Activated CD4-positive, alpha-beta T cell treated with anti-CD3 and anti-CD28 coated beads, Interleukin-2, amount 50 U/mL, for 24 hours (primary cell): ENCODE results near the gene CACNA2D1.

Source experiments
- DNase-seq, 2 donors: peaks; one replicate each; pipeline ENCODE4 v3.0.0-alpha.2; 2020; ENCODE audit warnings: low read depth in 1 of 2, low spot score in 1 of 2

Gene CACNA2D1

DNA sequence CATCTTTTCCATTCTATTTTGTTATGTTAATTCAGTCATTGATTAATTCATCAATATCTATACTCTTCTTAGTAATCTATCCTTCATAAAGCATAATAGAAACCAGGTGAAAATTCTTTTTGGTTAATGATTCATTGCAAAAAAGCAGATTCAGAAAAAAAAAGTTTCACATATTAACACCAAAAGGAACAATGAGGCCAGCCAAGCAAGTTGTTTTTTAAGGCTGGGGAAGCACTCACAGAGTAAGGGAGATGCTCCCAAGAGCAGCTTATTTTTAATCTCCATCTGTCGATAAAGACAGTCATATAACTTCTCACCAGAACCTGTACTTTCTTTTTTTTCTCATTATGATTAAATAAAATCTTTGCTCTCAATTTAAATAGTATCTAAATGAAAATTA lies 95.8 kb downstream of the CACNA2D1 start:
- no peak for DNase-seq

DNA sequence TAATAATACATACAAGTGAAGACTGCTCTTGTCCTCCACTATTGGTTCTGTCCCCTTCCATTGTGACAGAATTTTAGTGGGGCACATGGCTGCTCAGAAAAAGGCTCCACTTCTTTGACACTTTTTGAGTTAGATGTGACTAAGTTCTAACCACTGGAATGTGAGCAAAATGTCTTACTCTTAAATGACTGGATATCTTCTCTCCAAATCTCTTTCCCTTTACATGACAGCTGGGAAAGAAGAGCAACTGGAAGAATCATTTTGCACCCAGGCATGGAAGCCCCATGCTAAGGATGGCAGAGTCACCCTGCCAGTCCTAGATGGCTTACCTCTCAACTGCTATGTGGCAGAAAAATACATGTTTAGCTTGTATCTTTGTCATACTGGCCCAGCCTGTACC lies 97.7 kb downstream of the CACNA2D1 start:
- no peak for DNase-seq

DNA sequence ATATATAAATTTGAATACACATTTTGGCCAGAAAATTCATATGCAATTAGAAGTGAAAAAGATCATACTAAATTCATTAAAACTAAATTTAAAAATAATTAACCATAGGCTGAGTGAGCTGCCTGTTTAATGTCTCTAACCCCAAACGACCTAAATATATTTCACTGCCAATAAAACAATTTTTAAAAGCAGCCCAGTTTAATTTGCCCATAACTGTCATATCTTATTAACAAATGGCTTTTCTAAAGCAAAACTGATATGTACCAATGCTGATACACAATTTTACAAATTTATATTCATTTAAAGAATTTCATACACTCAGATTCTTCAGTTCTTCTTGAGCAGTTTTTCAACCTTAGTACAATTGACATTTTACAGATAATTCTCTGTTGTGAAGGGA lies 99.9 kb downstream of the CACNA2D1 start:
- DNase-seq: no peak

DNA sequence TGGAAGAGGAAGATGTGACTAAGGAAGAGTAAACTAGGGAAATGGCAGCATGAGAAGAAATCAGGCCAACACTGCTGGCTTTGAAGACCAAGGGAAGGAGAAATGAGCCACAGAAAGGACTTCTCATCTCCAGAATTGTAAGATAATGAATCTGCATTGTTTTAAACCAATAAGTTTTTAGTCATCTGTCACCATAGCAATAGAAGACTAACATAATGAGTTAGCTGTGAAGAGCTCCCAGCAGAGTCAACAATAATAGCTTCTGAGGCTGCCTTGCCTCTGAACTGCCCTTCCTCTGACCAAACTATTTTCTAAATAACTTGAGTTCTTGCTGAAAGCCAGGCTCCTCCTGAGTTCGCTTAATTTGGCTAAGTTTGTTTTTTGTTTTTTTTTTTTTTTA lies 103.6 kb downstream of the CACNA2D1 start:
- DNase-seq: no peak

DNA sequence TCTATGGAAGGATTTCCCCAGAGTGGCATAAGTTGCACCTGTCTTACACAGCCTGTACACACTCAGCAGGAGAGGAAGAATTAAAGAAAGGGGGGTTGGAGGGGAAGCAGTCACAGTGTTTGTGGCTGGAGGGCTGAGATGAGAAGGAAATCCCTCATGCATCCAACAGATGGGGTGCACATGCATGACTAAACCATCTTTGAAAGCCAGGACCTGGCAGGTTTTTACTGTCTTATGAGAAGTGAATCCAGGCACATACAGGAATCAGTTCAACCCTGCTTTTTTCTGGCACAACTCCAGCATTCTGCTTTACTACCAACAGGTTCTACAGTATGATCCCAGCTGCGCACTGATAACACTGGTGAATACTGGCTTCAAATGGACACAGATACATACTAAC lies 107.7 kb downstream of the CACNA2D1 start:
- DNase-seq: no peak

GRCh38 chr7:82335001-82335400 lies 108.6 kb downstream of the CACNA2D1 start:
- DNase-seq: no peak

- no peak for DNase-seq
Measured at GRCh38 chr7:82331234-82331633, 112.3 kb downstream of the CACNA2D1 start.

DNA sequence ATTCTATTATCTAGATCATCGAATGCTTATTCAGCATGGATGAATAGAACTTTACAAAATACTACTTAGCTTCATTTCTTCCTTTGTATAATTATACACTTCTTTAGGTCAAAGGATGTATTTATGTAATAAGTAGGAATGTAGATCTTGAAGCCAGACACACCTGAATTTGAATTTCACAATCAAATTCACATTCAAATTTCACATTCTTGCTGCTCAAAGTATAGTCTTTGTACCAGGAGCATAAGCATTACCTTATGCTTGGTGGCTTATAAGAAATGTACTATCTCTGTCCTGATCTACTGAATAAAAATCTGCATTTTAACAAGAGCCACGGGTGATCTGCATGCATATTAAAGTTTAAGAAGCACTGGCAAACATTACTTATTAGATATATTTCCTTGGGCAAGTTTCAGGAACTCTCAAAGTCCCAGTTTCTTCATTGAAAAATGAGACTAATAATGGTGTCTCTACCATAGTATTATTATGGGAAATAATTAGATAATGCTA lies 112.8 kb downstream of the CACNA2D1 start:
- no peak for DNase-seq

GRCh38 chr7:82327898-82328297 lies 115.7 kb downstream of the CACNA2D1 start:
- no peak for DNase-seq

- no peak for DNase-seq
Measured at GRCh38 chr7:82325416-82325815, 118.2 kb downstream of the CACNA2D1 start.

- DNase-seq: no peak
Measured at GRCh38 chr7:82323806-82324205, 119.8 kb downstream of the CACNA2D1 start.

DNA sequence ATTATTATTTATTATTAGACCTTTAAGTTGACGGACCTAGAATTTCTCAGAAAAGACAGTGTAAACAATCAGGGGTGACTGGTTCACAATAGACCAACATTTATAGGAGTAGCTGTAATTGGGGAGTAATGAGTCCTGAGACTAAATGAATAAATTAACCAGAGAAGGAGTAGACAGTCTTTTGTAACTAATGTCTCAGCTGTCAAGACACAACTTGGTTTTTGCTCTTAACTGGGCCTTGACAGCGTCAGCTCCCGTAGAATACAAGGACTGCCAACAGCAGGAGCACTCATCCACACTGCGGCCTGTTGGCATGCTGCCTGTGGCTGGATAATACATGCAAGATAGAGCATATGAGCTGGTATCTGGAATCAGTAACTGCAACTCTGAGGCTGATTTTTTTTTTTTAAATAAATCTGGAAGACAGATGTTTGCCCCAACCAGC lies 123.9 kb downstream of the CACNA2D1 start:
- DNase-seq: no peak

- no peak for DNase-seq
Measured at GRCh38 chr7:82318786-82319185, 124.8 kb downstream of the CACNA2D1 start.

DNA sequence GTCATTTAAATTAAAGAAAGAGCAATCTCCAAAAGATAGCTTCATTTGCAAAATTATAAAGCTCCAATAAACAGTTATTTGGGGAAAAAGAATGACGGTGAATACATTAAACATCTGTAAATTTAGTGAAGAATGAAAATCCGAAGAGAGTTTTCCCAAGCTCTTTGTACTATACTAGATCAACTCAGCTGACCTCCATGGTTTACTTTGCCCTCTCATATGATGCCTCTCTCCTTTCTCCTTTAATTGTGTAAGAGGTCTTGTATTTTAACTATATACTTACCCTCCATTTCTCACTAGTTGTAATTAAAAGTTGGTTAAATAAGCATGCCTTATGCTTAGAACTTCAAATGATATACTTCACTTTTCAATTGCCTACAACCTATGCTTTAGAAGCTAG lies 125.8 kb downstream of the CACNA2D1 start:
- no peak for DNase-seq

DNA sequence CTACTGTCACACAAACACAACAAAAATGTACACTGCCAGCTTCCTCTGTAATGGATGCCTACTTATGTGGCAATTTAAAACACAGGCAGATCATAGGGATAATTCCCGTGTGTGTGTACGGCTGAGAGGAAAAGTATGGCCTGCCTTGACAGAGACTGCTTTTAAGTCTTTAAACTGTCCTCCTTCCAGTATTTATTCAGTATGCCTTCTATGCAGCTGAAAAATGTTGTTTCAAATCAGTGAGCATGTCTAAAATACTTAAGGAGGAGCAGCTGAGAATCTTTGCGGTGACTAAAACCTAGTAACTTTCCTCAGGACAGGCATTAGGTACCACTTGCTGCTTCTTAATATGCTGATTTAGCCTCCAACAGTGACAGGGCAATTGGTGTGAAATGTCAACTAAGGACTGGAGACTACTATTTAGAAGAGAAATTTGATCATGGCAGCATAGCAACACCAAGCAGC lies 126.3 kb downstream of the CACNA2D1 start:
- no peak for DNase-seq

- no peak for DNase-seq
Measured at GRCh38 chr7:82313269-82313668, 130.3 kb downstream of the CACNA2D1 start.

- no peak for DNase-seq
Measured at GRCh38 chr7:82312646-82313045, 130.9 kb downstream of the CACNA2D1 start.

- no peak for DNase-seq
Measured at GRCh38 chr7:82305347-82306005, 138.1 kb downstream of the CACNA2D1 start.

DNA sequence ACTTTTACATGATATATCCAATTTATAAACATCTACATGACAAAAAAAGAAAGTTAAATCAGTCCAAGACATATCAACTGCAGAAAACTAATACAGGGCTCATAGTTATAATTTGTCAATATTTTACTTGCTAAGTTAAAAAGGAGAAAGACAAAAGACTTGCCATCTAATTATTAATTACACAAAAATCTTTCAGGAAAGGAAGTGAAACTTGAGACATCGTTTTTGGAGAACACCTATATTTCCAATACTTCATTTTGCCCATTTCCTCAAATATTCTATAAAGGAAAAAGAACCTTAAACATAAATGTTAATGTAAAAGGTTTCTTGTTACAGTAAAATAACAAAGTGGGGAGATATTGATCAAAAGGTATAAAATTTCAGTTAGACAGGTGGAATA lies 148.7 kb downstream of the CACNA2D1 start:
- no peak for DNase-seq

DNA sequence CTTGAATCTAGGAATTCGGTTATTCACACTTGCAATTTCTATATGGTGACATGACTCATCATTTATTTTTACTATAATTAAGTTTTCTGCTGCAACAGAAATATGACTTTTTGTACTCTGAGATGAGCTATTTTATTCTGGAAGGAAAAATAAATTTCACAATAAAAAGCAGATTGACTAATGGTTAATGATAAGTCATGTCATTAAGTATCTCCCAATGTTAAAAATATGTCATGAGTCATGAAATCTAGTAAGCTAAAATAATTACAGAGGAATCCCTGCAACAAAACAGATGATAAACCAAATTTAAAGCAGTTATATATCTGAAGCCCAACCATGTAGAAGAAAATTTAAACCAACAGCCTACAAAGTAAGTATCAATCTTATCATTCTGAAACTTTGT lies 149.2 kb downstream of the CACNA2D1 start:
- DNase-seq: no peak

DNA sequence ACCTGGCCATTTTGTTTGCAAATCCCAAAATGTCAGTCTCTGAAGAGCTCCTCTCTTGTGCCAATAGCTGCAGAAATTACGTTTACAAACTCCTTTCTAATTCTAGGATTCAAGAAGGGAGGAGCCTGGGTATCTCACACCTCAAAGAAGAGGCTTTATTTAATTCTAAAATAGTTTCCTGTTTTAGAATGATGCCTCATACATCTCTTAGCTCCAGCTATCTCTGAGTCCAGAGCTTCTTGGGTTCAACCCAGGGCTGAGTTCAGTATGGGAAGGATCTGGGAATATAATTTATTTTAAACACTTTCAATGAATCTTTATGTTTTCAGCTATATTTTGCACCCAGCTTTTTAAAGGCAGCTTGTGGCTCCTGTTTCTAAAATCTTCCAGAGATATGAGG lies 150.1 kb downstream of the CACNA2D1 start:
- no peak for DNase-seq

DNA sequence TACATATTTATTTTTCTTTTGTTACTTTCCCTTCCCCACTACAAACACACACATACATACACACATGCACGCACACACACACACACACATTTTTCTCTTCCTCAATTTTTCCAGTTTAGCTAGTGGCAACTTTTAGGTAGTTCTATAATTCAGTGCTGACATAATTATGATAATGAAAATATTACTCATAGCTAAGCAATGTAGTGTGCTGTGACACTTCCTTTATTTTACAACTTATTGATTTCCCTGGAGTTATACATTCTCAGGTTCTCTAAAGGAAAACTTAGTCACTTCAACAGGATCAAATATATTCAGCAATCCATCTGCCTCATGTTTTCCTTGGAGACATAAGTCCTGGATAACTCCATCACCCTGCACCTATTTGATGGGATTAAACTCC lies 151.6 kb downstream of the CACNA2D1 start:
- DNase-seq: no peak

- DNase-seq: no peak
Measured at GRCh38 chr7:82289889-82290288, 153.7 kb downstream of the CACNA2D1 start.
